Stomach (tissue), 4 donors: ENCODE data around the gene RAMP1.

ENCODE experiments used
- EP300 ChIP-seq: sonication (generic); formaldehyde crosslinking; IDR thresholded peaks from one replicate; pipeline ENCODE4 v1.6.1; 2017; ENCODE audit warnings: antibody characterized with exemption
- POLR2A ChIP-seq, 4 donors: fragments of 450-650 bp; IDR thresholded peaks; one replicate each; pipeline ENCODE4 v1.6.1; 2016; ENCODE audit warnings: antibody characterized with exemption in 4 of 4, control low read depth in 2 of 4, mild to moderate bottlenecking in 1 of 4, moderate library complexity in 1 of 4
- TF ChIP-seq, protein P1 (sequence below), 7 experiments: fragments of 450-650 bp in 4 of 7; fragments of 200-600 bp in 3 of 7; sonication (generic) in 3 of 7; IDR thresholded peaks; one replicate each; pipeline ENCODE4 v1.5.1; 2016 to 2019; ENCODE audit warnings: antibody characterized with exemption in 7 of 7, control low read depth in 2 of 7, mild to moderate bottlenecking in 1 of 7

DNA sequence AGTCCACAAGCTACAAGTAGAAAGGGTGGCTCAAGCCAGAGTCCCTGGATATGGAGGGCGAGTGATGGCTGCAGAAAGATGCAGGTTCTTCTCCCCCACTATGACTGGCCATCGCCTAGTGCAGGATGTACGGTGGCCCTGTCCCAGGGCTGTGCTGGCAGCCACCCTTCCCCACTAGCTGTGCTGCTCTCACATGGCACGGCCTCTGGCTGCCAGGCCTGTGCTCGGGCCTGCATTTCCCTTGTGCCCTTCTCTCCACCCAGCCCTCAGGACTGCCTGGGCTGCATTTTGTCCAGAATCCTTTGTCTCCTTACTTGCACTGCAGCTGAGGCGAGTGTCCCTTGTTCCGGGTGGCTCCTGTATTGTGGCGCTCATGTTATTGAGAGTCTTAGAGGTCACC, 1.6 kb upstream of the RAMP1 start:
- TF ChIP-seq, protein P1, sequence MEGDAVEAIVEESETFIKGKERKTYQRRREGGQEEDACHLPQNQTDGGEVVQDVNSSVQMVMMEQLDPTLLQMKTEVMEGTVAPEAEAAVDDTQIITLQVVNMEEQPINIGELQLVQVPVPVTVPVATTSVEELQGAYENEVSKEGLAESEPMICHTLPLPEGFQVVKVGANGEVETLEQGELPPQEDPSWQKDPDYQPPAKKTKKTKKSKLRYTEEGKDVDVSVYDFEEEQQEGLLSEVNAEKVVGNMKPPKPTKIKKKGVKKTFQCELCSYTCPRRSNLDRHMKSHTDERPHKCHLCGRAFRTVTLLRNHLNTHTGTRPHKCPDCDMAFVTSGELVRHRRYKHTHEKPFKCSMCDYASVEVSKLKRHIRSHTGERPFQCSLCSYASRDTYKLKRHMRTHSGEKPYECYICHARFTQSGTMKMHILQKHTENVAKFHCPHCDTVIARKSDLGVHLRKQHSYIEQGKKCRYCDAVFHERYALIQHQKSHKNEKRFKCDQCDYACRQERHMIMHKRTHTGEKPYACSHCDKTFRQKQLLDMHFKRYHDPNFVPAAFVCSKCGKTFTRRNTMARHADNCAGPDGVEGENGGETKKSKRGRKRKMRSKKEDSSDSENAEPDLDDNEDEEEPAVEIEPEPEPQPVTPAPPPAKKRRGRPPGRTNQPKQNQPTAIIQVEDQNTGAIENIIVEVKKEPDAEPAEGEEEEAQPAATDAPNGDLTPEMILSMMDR (IDR thresholded peaks at IDR 0.05): no peak
- TF ChIP-seq POLR2A (IDR thresholded peaks at IDR 0.05): no peak
- no peak for TF ChIP-seq EP300
